Stimulated activated CD8-positive, alpha-beta memory T cell treated with anti-CD3 and anti-CD28 coated beads, Interleukin-4, amount 100 ng/mL, for 4 hours (primary cell): Measurements from ENCODE around the gene CHN2.
"Not testable (repeated sequence)": the region's sequence is repeated elsewhere in the genome, so short reads cannot be mapped to it uniquely, and the experiment has no call there.

Experiments
- DNase-seq, 2 donors: peaks; one replicate each; pipeline ENCODE4 v3.0.0-alpha.2; 2020; ENCODE audit warnings: low read depth in 2 of 2, low spot score in 1 of 2

The CHN2 gene

DNA sequence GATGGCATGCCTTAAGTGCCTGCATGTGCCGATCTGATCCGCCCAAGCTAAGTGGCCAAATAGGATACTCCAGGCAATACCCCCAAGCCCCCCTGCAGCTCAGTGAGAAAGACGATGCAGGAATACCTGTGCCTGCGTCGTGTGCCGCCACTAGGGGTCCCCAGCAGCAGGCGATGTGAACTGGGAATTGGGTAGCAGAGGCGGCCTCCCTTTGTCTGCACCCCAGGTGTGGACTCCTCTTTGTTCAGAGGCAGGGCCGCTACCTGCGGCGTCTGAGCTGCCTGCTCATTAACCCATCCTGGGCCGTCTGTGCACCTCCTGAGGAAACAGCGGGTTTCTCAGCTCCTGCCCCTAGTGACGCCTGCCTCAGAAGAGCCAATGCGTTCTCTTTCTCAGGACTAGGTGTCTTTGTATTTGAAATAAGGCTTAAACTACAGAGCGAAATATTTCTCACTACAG, 4.8 kb upstream of the CHN2 start:
- DNase-seq: peak in 1 of 2 donors; percentile 24

DNA sequence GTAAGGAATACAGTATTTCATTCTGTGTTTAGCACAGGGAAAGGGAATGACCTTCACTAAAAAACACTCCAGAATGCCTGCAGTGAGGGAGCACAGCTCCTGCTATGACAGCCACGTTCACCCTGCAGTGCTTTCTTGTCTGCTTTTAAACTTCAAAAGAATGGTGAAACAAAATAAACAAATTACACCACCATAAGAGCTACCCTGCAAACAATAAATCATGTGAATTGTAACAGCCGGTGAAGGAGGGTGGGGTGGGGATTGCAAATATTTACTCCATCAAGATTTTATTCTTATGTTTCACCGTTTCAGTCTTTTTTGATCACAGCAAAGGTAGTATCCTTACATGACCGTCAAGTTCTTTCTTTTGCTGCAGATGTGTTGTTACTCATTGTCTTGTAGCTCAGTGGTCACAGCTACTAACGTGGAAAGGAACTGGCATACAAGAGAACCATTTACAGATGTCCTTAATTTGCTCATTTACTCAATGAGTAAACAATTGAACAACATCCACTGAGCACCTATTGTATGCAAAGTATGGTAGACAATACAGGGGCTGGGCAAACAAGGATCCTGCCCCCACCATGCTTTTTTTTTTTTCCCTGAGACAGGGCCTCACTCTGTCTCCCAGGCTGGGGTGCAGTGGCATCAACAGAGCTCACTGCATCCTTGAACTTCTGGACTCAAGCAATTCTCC, 4.1 kb upstream of the CHN2 start:
- no peak for DNase-seq

DNA sequence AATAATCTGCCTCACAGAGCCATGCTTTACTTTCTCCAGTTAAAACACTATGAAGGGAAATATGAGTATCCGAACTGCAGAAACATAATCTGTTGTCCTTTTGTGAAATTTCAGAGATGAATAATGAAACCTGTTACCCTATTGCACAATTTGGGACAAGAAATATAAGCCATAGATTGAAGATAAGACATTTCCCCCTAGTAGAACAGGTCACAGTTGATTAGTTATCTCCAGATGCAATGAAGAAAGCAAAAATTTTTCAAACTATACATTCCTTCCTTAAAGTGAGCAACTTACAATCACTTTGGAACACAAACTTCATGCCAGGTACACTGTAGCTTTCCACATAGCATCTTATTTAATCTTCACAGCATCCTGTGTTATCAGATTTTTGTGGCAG, 2.3 kb upstream of the CHN2 start:
- DNase-seq: no peak

DNA sequence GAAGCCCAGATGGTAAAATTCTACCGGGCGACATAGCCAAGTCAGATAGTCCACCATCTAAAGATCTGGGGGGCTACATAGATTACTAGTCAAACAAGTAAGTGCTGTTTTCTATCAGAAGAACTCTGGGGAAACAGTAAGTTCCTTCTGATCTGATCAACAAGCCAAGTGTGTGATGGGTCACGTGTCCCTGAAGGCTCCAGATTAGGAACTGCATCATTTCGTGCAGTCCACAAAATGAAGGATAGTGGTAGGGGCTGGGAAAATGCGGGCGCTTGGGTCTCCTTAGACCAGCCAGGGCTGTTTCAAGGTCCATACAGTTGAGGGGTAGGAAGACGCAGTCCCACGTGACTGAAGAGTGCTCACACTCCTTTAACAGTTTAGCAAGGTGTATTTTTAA, 1.8 kb upstream of the CHN2 start:
- no peak for DNase-seq

DNA sequence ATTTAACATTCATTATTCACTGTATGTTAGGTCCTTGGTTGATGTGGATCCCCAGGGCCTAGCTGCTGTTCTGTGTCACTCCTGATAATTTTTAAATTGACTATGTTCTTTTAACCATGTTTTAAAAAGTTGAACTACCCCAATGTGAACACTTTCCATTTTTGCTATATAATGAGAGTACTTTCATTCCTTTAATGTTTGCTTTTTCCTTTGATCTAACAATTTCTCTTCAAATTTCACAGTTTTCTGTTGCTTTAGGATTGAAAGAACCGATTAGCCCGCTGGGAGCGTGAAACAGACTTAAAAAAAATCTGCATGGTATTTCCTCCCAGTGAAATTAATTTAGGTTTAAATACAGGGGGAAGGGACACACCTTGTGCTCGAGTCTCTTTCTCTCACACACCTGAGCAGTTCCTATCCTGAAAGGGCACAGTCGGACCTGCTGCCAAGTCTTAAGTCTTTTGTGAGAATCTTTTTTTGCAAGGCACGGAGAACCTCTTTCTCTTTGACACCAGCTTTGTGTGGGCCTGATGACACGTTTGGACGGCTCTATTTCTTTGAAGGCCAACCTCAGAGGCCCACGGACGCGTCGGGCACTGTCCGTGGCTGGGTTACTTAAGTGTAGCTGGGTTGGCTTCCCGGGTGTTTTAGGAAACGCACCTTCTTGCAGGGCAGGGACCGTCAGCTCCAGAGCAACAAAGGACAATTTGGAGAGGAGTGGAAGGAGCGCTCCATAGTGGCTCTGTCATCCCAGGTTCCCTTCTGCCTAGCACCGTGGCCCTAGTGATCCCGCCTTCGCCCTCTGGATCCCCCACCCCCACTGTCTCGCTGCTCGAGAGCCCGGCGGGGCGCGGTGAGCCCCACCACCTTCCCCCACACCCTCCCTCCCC, 1.0 kb upstream of the CHN2 start:
- no peak for DNase-seq

DNA sequence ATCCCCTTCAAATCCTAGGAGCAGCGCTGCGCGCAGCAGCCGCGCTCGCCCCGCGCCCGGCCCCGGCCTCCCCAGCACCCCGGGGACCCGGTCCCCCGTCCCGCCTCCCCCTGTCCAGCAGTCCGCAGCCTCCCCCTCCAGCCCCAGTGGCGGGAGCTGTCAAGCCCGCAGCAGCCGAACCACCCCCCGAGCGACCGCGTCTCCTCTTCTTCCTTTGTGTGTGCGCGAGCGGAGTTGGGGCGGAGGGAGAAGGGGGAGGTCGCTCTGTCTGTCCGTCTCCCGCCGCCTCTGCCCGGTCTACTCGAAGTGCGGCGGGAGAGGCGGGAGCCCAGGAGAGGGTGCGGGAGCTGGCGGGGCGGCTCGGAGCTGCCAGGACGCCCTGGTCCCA, 375 bp upstream of the CHN2 start:
- no peak for DNase-seq

DNA sequence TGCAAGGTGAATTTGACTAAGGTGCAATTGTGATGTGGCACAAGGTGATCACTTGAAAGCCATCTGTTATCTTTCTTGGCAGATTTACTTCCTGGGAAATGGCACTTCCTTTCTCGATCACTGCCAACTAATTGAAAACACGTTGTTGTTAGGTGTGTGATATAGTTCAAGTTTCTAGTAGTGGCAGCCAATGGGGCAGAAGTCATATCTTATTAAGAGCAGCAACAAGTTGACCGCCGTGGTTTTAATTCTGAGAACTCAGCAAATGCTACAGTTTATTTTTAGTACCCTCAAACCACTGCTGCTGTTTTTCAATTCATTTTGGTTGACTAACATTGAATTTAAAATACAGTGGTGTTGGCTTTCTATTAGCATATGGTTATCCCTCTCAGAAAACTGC, 1.6 kb downstream of the CHN2 start:
- DNase-seq: no peak

DNA sequence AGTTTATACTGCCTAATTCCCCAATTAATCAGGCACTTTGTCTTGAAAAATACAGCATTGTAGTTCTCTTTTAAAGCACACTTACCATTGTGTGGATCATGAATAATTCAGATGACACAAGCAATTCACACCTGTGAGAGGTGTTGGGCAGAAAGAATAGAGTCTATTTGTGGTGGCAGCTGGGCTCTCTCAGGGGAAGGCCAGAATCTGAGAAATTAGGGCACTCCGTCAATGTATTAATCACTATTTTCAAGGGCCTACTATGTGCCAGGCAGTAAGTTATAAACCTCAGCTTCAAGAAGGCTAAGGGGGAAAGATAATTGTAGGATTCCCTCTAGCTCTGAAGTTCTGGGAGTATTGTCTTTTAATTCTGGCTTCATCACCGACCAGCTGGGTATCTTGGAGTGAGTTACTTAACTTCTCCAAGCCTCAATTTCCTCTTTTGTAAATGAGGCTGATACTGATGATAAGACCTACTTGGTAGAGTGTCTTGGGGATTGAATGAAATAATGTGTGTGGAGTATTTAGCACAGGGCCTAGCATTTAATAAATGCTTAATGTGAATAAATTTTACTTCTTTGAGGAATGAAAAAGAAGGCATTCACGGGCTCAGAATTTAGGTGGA, 2.5 kb downstream of the CHN2 start:
- DNase-seq: no peak

DNA sequence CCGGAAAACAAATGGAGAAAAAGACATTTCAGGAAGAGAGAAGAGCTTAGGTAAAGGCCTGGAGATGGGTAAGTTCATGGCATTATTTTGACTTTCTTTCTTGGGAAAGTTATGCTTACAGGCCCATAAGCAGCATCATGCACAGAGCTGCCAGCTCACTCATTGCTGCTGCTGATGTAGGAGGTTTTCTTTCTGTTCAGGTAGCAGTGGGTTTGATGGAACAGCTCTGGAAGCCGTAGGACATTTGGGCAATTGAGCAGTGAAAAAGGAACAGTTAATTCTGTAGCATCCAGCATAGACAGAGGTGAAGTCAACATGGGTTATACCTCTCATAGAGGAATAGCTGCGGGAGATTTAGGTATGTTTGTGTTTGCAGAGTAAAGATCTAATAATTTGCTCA, 3.3 kb downstream of the CHN2 start:
- DNase-seq: no peak

DNA sequence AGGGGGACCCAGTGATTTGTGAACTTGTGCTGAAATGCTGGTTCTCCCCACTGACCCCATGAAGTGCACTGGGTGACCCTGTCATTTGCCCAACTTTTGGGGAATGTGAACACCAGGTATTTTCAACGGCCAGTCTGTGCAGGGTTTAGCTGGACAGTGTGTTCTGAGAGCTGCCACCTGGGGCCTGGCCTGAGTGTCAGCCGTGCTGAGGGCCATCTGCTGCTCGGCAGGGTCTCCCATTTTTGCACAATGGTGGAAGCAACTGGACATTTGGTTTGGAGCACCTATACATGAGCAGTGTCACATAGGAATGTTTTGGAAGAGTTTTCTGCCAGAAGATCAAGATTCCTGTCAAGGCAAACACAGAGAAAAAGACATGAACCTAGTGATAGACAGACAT, 5.2 kb downstream of the CHN2 start:
- no peak for DNase-seq

DNA sequence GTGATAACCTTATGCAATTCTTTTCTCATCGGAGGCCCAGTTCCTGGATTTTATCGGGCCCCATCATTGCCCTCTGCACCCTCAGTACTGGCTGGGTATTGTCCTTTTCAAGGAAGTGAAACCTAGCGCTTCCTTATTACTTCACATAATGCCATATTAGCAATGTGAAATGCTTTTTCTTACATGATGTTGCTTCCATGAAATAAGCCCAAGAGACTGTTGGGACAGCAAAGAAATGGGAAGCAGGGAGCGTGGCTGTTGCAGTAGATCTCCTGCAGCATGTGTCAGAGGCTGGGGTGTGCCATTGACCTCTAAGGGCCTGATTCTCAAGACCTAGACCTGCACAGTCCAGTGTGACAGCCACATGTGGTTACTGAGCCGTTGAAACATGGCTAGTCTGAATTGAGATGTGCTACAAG, 8.1 kb downstream of the CHN2 start:
- DNase-seq: no peak

DNA sequence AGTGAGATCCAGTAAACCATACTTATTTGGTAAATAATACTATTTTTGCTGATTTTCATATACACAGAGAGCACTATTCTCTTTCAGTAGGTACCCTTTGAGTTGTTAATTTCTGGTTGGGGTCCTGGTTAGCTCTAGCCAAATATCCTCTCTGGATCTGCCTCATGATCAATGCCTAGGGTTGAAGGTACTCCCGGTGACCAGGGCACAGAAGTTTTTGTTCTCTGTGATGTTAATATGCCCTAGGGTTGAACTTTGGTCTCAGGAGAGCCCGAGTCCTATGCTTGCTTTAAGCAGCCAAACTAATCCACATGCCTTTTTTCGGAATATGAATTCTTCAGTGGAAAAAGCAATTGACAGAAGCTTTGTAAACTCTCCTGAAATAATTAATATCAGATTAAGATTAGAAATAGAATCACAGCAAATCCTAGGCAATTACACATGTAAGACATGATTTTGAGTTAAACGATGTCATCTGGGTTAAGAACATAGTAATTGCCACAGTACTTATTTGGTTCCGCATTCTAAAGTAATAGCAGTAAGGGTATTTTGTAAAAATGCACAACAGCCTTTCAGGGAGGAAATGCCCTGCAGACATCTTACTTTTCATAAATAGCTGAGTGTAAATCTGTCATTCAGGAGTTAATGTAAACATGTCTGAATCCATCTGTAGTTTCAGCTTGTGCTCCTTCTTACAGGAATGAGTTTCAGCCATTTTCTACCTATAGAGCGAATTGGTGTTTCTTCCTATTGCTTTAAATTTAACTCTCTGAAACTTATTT, 10.1 kb downstream of the CHN2 start:
- DNase-seq: no peak

DNA sequence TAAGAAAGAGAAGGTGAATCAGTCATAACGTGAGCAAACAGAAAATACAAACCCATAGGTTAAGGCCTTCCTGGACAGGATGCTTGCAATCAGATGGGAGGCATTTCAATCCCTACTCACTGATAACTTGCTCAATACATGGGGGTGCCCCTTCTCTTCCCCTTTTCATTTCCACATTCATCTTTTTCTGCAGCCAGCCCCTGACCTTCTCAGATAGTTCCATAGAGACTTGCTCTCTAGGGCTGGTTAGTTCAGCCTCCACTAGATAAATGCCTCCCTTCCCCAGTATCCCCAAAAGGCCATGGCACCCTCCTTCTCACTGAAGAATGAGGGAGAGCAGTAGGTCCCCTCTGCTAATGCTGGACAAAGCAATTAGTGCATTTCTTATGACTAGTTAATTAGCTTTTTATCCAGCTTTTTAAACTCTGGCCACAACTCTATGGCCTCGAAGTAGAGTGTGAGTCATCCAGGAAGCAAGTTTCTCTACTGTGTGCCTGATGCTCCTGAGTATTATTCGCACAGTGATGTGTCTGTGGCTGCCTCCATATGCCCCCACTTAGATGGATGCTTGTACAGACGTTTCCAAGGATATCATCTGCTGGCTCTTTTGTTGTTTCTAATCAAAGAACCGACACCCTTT, 12.7 kb downstream of the CHN2 start:
- no peak for DNase-seq

DNA sequence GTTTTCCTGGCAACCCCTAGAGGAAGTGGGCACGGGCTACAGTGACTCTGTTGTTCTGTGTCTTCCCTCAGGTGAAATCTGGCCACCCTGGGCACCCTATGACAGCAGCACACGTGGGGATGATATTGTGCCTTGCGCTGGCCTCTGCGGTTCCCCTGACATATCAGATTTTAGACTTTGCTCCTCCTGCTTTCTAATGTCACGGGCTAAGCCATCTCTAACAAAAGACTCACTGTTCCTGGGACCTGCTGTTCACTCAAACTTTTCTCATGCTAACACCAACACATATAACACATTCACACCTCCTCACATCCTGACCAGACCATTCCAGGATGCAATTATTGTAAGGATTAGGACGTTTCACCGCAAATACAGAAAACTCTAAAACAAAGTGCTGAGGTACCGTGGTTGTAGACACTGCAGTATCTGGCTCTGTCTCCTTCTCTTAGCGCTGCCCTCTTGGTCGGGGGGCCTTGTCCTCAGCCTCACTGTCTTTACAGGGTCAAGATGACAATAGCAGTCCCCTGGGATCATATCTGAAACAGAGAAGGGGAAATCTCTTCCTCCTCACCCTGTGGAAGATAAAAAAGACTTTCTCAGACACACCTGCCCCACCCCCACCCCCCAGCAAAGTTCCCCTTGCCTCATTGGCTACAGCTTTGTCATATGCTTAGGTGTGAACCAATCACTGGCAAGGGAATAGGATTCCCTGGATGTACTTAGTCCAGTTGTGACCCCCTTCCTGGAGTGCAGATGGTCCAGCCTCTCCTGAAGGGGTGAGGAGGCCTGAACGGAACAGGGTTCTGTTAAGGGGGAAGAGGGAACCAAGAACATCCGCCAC, 14.1 kb downstream of the CHN2 start:
- no peak for DNase-seq

DNA sequence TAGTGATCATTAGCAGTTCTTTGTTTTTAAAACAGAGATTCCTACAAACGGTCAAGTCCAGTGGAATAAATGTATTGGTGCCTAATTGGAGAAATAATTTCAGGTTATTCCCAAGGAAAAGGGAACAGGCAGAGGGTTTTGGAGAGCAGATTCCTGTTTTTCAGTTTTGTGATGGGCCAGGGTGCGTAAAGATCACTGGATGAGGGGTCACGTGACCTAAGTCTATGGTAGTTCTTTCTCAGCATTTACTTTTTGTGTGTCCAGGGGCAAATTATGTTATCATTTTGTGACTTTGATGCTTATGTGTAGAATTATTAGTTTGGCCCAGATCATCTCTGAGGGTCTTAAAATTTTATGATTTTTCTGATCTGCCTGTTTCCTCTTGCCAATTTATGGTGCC, 15.2 kb downstream of the CHN2 start:
- DNase-seq: no peak

DNA sequence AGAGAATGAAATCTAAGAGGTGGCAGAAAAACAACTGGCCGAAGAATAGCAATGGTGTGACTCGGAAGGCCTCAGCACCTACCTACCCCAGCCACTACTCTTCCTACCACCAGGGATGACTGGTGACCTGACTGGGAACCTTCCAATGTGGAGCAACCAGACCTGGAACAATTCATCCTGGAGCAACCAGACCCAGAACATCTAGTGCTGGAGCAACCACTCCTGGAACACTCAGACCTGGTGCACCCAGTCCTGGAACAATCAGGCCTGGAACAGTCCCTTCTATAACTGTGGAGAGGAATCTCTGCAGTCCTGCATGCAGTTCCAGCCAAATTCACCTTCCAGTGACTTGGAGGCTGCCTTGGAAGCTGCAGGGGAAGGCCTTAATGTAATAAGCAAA, 18.2 kb downstream of the CHN2 start:
- not testable (repeated sequence) for DNase-seq

DNA sequence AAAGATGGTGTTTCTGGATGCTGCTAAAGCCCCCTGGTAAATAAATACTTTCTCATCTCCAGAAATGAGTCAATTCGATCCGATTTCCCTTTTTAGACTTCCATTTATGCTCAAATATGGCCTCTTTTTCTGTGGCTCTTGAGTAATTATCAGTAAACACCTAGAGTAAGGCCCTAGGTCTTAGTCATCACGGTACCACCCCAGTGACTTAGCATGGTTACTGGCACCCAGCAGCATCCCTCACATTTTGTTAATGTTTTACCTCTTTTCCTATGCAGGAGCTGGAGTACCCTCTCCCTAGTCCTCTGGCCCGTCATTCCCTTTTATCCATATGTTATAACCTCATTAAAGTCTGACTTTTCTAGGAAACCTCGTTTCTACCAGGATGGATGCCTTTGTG, 19.5 kb downstream of the CHN2 start:
- DNase-seq: no peak

DNA sequence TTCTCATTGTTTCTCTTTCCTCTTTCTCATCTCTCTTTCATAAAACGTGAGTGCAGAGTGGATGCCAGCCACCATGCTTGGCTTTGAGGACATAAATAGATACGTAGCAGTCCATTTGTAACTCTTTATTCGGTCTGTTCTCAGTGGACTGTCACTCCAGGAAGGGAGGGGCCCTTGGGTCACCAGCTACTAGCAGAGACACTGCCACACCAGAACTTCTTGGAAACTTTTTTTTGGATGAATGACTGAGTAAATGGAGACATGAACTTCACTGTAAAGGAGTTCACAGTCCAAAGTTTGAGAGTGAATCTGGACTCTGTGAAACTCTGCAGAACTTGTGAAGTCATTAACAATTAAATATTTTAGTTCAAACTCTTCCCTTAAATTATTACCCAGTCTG, 20.2 kb downstream of the CHN2 start:
- no peak for DNase-seq

DNA sequence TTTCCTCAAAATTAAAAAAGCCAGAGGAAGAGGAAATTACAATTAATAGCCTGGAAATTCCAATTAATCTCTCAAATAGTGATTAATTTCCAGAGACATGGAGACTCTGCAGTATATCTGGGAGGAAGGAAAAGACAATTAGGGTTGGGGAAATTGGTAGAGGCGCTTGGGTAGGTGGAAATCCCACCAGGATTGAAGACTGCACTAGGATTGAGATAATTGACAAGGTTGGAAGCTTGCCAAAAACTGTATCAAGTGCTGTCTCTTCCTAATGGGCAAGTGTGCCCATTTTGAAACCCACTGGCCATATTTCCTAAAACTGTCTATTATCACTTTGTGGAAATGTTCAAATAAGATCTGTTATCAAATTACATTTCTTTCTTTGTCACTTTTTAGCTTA, 21.6 kb downstream of the CHN2 start:
- DNase-seq: no peak

DNA sequence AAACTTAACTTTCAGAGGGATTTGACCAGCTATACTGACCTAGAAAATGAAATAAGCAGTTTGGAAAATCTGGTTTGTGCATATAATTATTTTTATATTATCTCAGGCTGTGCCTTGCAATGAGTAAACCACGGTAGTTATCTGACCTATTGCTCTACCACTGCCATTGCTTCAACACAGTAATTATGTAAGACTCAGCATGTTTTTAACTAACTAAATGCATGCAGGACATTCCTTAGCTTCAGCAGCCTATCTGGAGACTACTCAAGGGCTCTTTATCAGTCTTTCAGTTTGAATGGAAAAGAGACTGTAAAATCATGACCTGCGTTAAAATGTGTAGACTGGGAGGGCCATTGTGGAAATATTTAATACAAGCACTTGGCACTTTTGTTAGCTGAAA, 22.5 kb downstream of the CHN2 start:
- no peak for DNase-seq
